GM06990 (cell line): ENCODE data around the gene PRKN.

ENCODE experiments used
- DNase-seq: peaks from one replicate; pipeline ENCODE4 v3.0.0-alpha.2; 2011; ENCODE audit not compliant: insufficient read length; ENCODE audit errors: extremely low read depth
- H3K27me3 ChIP-seq: replicated peaks from 2 replicates; pipeline ENCODE4 v1.6.0; 2011; ENCODE audit warnings: low read length; ENCODE audit not compliant: control insufficient read depth, insufficient read depth
- H3K36me3 ChIP-seq: 2 replicates; pipeline ENCODE4 v1.5.1; 2011; ENCODE audit warnings: low read length; ENCODE audit not compliant: control insufficient read depth, insufficient read depth
- H3K4me3 ChIP-seq: replicated peaks from 2 replicates; pipeline ENCODE4 v1.5.1; 2011; ENCODE audit warnings: low read depth, mild to moderate bottlenecking, control low read depth, low read length
- CTCF ChIP-seq: IDR thresholded peaks from 2 replicates; pipeline ENCODE4 v1.5.1; 2011; ENCODE audit warnings: low read length, control low read depth, mild to moderate bottlenecking, inconsistent platforms; ENCODE audit not compliant: insufficient read depth, poor library complexity, severe bottlenecking

Gene PRKN

GRCh38 chr6:161410736-161411135 lies 1316.8 kb downstream of the PRKN start:
- H3K36me3 ChIP-seq, result no peaks in the 10 kb centered on the region
- no peak overlapping the region for H3K4me3 ChIP-seq
- no peak for TF ChIP-seq CTCF
- no peak for DNase-seq
- no peaks in the 10 kb centered on the region; the same call in 1 of the 2 replicates for H3K27me3 ChIP-seq

GRCh38 chr6:161410076-161410475 lies 1317.5 kb downstream of the PRKN start:
- no peaks in the 10 kb centered on the region; the same call in 1 of the 2 replicates for H3K27me3 ChIP-seq
- H3K4me3 ChIP-seq, result no peak overlapping the region
- no peak for DNase-seq
- TF ChIP-seq CTCF, result no peak
- H3K36me3 ChIP-seq, result no peaks in the 10 kb centered on the region

GRCh38 chr6:161409353-161409752 lies 1318.2 kb downstream of the PRKN start:
- Histone ChIP-seq H3K36me3 (no peaks in the 10 kb centered on the region), H3K27me3 (no peaks in the 10 kb centered on the region; the same call in 1 of the 2 replicates), H3K4me3 (no peak overlapping the region)
- no peak for TF ChIP-seq CTCF
- no peak for DNase-seq

- no peaks in the 10 kb centered on the region for H3K36me3 ChIP-seq
- TF ChIP-seq CTCF, result no peak
- no peak for DNase-seq
- no peaks in the 10 kb centered on the region for H3K27me3 ChIP-seq
- H3K4me3 ChIP-seq, result no peak overlapping the region
These were observed 1319.5 kb downstream of the PRKN start for GRCh38 chr6:161408041-161408440.

- no peak for DNase-seq
- no peaks in the 10 kb centered on the region for H3K36me3 ChIP-seq
- TF ChIP-seq CTCF, result no peak
- no peaks in the 10 kb centered on the region for H3K27me3 ChIP-seq
- H3K4me3 ChIP-seq, result no peak overlapping the region
These were observed 1320.0 kb downstream of the PRKN start for GRCh38 chr6:161407581-161407980.

- H3K27me3 ChIP-seq, result no peaks in the 10 kb centered on the region
- no peak for DNase-seq
These were observed 1320.5 kb downstream of the PRKN start for GRCh38 chr6:161407115-161407514.

More at GRCh38 chr6:161407115-161407514, 1320.5 kb downstream of the PRKN start:
- Histone ChIP-seq H3K4me3 (no peak overlapping the region), H3K36me3 (no peaks in the 10 kb centered on the region)
- TF ChIP-seq CTCF, result no peak
